Spinal cord (tissue), 10 donors: Measurements from ENCODE around the gene DAPP1. TPM values are rescaled to one million over a fixed set of nuclear protein-coding genes. Genes with fewer than 3 reads are reported as not detected.

ENCODE experiments used
- DNase-seq, 6 donors: peaks; one replicate each; pipeline versions ENCODE4 v3.0.0 to v3.0.0-alpha.2; 2013 to 2015; ENCODE audit warnings: low spot score in 6 of 6, low read depth in 4 of 6
- H3K27ac ChIP-seq: one replicate; pipeline ENCODE4 v1.5.1; 2013; ENCODE audit warnings: low read depth, low read length, control low read depth
- H3K27me3 ChIP-seq: one replicate; pipeline ENCODE4 v1.6.1; 2013; ENCODE audit warnings: low read length; ENCODE audit not compliant: control insufficient read depth, insufficient read depth
- H3K36me3 ChIP-seq: one replicate; pipeline ENCODE4 v1.6.1; 2013; ENCODE audit warnings: low read length; ENCODE audit not compliant: control insufficient read depth, insufficient read depth
- H3K4me1 ChIP-seq: one replicate; pipeline ENCODE4 v1.6.1; 2013; ENCODE audit warnings: low read length; ENCODE audit not compliant: control insufficient read depth, insufficient read depth
- H3K4me3 ChIP-seq: one replicate; pipeline ENCODE4 v1.5.1; 2013; ENCODE audit warnings: low read depth, low read length, control low read depth
- H3K9me3 ChIP-seq: one replicate; pipeline ENCODE4 v1.6.1; 2013; ENCODE audit warnings: low read length; ENCODE audit not compliant: control insufficient read depth, insufficient read depth
- WGBS: methylation state at CpG from one replicate; pipeline ENCODE4 v1.1.5; 2013; ENCODE audit warnings: missing lambda C conversion rate; ENCODE audit not compliant: insufficient coverage; 5-methylcytosine and 5-hydroxymethylcytosine counted together
- polyA plus RNA-seq, 2 donors: library from polyadenylated mRNA; unstranded; fragments of 120-200 nt; gene quantifications; one replicate each; pipeline ENCODE4 v1.2.1, GENCODE V29; 2013; ENCODE audit not compliant: insufficient read length in 2 of 2
- total RNA-seq, 2 donors: library from RNA; depleted of rRNA in 1 of 2; stranded (reverse); fragments of 120-200 nt in 1 of 2; fragments of >200 nt in 1 of 2; gene quantifications; one replicate each; pipeline versions ENCODE4 v1.2.3 to v1.2.4, GENCODE V29; 2013 to 2014
- donor health status: healthy.

DAPP1 gene
- total and polyA plus RNA-seq, 4 donors = 0.53 to 5.7 (median 1.1) TPM

- H3K4me3 ChIP-seq = no peak overlapping the region
- no peaks in the 10 kb centered on the region for H3K9me3 ChIP-seq
- H3K36me3 ChIP-seq = peaks cover 8% of the 10 kb centered on the region
- H3K27ac ChIP-seq = no peak overlapping the region
- no peaks in the 10 kb centered on the region for H3K4me1 ChIP-seq
- H3K27me3 ChIP-seq = no peaks in the 10 kb centered on the region
- no peak for DNase-seq
Observed at GRCh38 chr4:99885687-99886086, 69.1 kb downstream of the DAPP1 start.

DNA sequence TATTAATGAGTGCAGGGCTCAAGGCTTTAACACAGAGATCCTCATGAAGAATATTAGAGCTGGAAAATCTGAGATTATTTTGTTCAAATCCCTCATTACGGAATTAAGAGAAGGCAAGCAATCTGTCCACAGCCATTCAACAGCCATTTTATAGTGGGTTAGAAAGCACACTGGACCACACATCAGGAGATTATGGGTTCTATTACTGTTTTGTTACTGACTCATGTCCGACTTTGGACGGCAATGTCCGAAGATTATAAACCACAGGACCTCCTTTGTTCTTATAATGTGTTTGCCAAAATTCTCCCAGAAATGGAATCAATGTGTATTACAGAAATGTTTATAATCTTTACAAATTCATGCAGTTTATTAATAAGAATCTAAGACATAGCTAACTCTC lies 69.5 kb downstream of the DAPP1 start:
- H3K36me3 ChIP-seq = peaks cover 5% of the 10 kb centered on the region
- no peaks in the 10 kb centered on the region for H3K27me3 ChIP-seq
- H3K9me3 ChIP-seq = no peaks in the 10 kb centered on the region
- no peak overlapping the region for H3K4me3 ChIP-seq
- H3K4me1 ChIP-seq = no peaks in the 10 kb centered on the region
- no peak for DNase-seq
- no peak overlapping the region for H3K27ac ChIP-seq
- WGBS = no CpG with 5 or more reads among the region's 4 CpGs

DNA sequence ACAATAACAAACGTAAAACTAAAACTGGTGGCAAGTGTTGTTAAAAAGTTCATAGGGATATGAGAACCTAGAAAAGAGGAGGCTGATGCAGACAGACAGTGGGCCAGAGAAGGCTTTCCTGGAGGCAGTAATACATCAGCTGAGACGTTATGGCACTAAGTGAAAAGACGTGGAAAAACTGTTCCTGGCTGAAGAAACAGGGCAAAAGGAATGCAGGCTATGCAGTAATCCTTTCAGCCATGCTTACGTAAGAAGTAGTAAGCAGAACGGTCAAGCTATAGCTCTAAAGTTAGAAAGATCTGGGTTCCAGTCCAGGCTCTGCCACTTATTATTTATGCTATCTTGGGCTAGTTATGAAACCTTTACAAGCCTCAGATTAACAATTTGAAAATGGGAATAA lies 71.2 kb downstream of the DAPP1 start:
- DNase-seq = no peak
- H3K36me3 ChIP-seq = peaks cover 5% of the 10 kb centered on the region
- no peaks in the 10 kb centered on the region for H3K27me3 ChIP-seq
- peaks cover 4% of the 10 kb centered on the region for H3K4me1 ChIP-seq
- H3K4me3 ChIP-seq = no peak overlapping the region
- 65% methylated on average over 2 of the region's 5 CpGs for WGBS
- no peak overlapping the region for H3K27ac ChIP-seq
- no peaks in the 10 kb centered on the region for H3K9me3 ChIP-seq

DNA sequence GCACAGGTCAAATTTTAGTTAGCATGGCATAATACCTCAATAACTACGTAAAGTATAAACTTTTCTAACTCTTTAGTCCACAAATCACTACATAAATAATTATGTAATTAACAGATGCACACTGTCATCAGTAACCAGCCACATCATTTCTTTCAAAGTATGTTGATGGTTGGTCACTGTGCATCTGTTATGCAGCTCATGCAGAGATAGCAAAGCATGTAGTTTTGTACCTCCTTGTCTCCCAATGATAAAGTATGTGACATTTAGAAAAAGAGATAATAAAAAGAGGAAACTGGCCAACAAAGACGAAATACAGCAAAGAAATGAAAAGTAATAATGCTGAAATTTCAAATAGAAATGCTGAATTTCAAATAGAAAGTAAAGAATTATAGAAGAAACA lies 74.7 kb downstream of the DAPP1 start:
- Histone ChIP-seq H3K4me1 (peaks cover 13% of the 10 kb centered on the region), H3K9me3 (no peaks in the 10 kb centered on the region), H3K27me3 (no peaks in the 10 kb centered on the region), H3K27ac (no peak overlapping the region), H3K4me3 (no peak overlapping the region), H3K36me3 (peaks cover 3% of the 10 kb centered on the region)
- WGBS = no CpG with 5 or more reads among the region's 2 CpGs
- DNase-seq = no peak

GRCh38 chr4:99893029-99893428 lies 76.4 kb downstream of the DAPP1 start:
- WGBS = 97% methylated on average over 7 of the region's 8 CpGs
- Histone ChIP-seq H3K4me1 (peaks cover 13% of the 10 kb centered on the region), H3K27me3 (no peaks in the 10 kb centered on the region), H3K4me3 (peak overlapping the region; percentile 96), H3K9me3 (no peaks in the 10 kb centered on the region), H3K36me3 (peaks cover 3% of the 10 kb centered on the region), H3K27ac (no peak overlapping the region)
- DNase-seq = no peak

- Histone ChIP-seq H3K27me3 (no peaks in the 10 kb centered on the region), H3K27ac (peak overlapping the region; percentile 70), H3K4me3 (peak overlapping the region; percentile 96), H3K36me3 (peaks cover 2% of the 10 kb centered on the region), H3K9me3 (no peaks in the 10 kb centered on the region), H3K4me1 (peaks cover 13% of the 10 kb centered on the region)
- no peak for DNase-seq
- WGBS = 2% methylated on average over 11 of the region's 12 CpGs
Observed at GRCh38 chr4:99893839-99894160, 77.2 kb downstream of the DAPP1 start.

DNA sequence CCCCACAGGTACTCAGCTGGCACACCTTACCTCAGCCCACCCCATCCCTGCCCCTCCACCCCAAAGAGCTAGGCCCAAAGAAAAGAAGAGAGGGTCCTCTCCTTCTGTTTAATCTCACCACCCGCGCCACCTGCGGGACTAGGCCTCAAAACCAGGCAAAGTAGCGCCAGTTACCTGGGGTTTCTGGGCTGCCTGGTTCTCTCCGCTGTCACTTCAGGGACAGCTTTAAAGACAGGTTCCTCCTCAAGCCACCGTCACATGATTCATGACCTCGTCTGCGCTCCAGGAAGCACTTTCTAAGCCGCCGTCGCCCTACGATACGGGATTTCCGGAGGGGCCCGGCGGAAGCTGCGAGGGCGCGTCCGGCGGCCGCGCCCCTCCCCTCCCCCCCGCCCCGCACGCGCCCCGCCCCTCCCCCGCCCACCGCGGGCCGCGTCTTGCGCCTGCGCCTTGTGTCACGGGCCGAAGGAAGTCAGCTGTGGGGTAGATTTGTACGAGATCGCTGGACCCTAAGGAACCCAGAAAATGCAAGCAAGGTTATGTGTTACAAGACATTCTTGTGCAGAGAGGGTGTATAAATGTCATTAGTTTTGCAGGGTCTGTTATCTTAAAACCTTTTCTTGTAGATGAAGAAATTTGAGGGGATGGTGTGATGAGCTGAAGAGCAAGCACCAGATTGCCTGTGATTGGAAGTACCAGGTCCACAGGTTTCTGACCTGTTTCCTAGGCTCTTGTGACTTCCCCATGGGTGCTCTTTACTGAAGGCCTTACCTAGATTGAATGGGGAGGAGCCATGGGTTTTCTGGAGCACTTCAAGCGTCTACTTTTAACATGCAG lies 77.8 kb downstream of the DAPP1 start, which contains the start of gene LAMTOR3:
LAMTOR3 (minus strand) TSS at position 267 of the 837 bp plus-strand sequence. CDS start 464 bp downstream, outside the sequence.
- no peaks in the 10 kb centered on the region for H3K9me3 ChIP-seq
- peaks cover 13% of the 10 kb centered on the region for H3K4me1 ChIP-seq
- no peaks in the 10 kb centered on the region for H3K27me3 ChIP-seq
- H3K27ac ChIP-seq = peak within 1 kb of the TSS; percentile 70
- H3K4me3 ChIP-seq = peak within 1 kb of the TSS; percentile 96
- 0% methylated on average over 14 of the region's 40 CpGs for WGBS
- no peaks in the 10 kb centered on the region for H3K36me3 ChIP-seq
- DNase-seq = peak; percentile 78 to 98 (median 84)

- Histone ChIP-seq H3K9me3 (no peaks in the 10 kb centered on the region), H3K36me3 (no peaks in the 10 kb centered on the region), H3K4me1 (peaks cover 13% of the 10 kb centered on the region), H3K27me3 (no peaks in the 10 kb centered on the region), H3K4me3 (peak overlapping the region; percentile 66), H3K27ac (peak overlapping the region; percentile 70)
- no peak for DNase-seq
- 95% methylated on average over 8 of the region's 16 CpGs for WGBS
Observed at GRCh38 chr4:99894998-99895397, 78.4 kb downstream of the DAPP1 start.

GRCh38 chr4:99915449-99915848 lies 98.8 kb downstream of the DAPP1 start:
- H3K27ac ChIP-seq = no peak overlapping the region
- no peak for DNase-seq
- H3K4me1 ChIP-seq = no peaks in the 10 kb centered on the region
- H3K36me3 ChIP-seq = peaks cover 5% of the 10 kb centered on the region
- 100% methylated on average over 1 of the region's 2 CpGs for WGBS
- no peak overlapping the region for H3K4me3 ChIP-seq
- no peaks in the 10 kb centered on the region for H3K27me3 ChIP-seq
- no peaks in the 10 kb centered on the region for H3K9me3 ChIP-seq

- no peak overlapping the region for H3K4me3 ChIP-seq
- no peaks in the 10 kb centered on the region for H3K9me3 ChIP-seq
- DNase-seq = no peak
- H3K4me1 ChIP-seq = no peaks in the 10 kb centered on the region
- peaks cover 5% of the 10 kb centered on the region for H3K36me3 ChIP-seq
- no peak overlapping the region for H3K27ac ChIP-seq
- H3K27me3 ChIP-seq = no peaks in the 10 kb centered on the region
- no CpG with 5 or more reads among the region's 3 CpGs for WGBS
Observed at GRCh38 chr4:99917575-99917974, 100.9 kb downstream of the DAPP1 start.
